Fibroblast of lung (primary cell): ENCODE results near the gene RNMT. TPM values are rescaled to one million over a fixed set of nuclear protein-coding genes. Genes with fewer than 3 reads are reported as not detected.

Experiments
- DNase-seq, 2 donors: peaks; one replicate each; pipeline versions ENCODE4 v3.0.0 to v3.0.0-alpha.2; 2010; ENCODE audit warnings: low read depth in 2 of 2
- H2AFZ ChIP-seq: 2 replicates; pipeline ENCODE4 v1.5.1; 2012; ENCODE audit warnings: low read length, control low read depth, inconsistent platforms
- H3K27ac ChIP-seq: 2 replicates; pipeline ENCODE4 v1.5.1; 2011; ENCODE audit warnings: low read length, control low read depth; ENCODE audit not compliant: insufficient read depth
- H3K27me3 ChIP-seq: 2 replicates; pipeline ENCODE4 v1.5.1; 2011; ENCODE audit warnings: mild to moderate bottlenecking, low read length; ENCODE audit not compliant: control insufficient read depth, insufficient read depth
- H3K36me3 ChIP-seq: 2 replicates; pipeline ENCODE4 v1.5.1; 2011; ENCODE audit warnings: low read length; ENCODE audit not compliant: control insufficient read depth, insufficient read depth
- H3K4me1 ChIP-seq: 2 replicates; pipeline ENCODE4 v1.5.1; 2011; ENCODE audit warnings: low read length; ENCODE audit not compliant: control insufficient read depth, insufficient read depth; ENCODE audit errors: extremely low read depth
- H3K4me2 ChIP-seq: 2 replicates; pipeline ENCODE4 v1.5.1; 2011; ENCODE audit warnings: low read length, control low read depth; ENCODE audit not compliant: insufficient read depth; ENCODE audit errors: extremely low read depth
- H3K4me3 ChIP-seq, 4 experiments: fragments of 200-600 bp in 1 of 4; sonication (generic) in 1 of 4; replicated peaks in 1 of 4; 2 replicates each; pipeline ENCODE4 v1.5.1; 2011 to 2016; ENCODE audit warnings: low read length in 4 of 4, low read depth in 3 of 4, mild to moderate bottlenecking in 3 of 4, control low read depth in 2 of 4, inconsistent platforms in 1 of 4, mixed read lengths in 1 of 4; ENCODE audit not compliant: insufficient read depth in 1 of 4; ENCODE audit errors: control extremely low read depth in 1 of 4
- H3K79me2 ChIP-seq: 2 replicates; pipeline ENCODE4 v1.5.1; 2012; ENCODE audit warnings: mild to moderate bottlenecking, low read length, inconsistent platforms; ENCODE audit not compliant: control insufficient read depth, insufficient read depth
- H3K9ac ChIP-seq: 2 replicates; pipeline ENCODE4 v1.5.1; 2011; ENCODE audit warnings: mild to moderate bottlenecking, low read length, control low read depth; ENCODE audit not compliant: insufficient read depth
- H3K9me3 ChIP-seq: 2 replicates; pipeline ENCODE4 v1.5.1; 2012; ENCODE audit warnings: low read depth, low read length; ENCODE audit not compliant: control insufficient read depth, insufficient read depth
- H4K20me1 ChIP-seq: 2 replicates; pipeline ENCODE4 v1.5.1; 2011; ENCODE audit warnings: low read length; ENCODE audit not compliant: control insufficient read depth, insufficient read depth; ENCODE audit errors: extremely low read depth
- CTCF ChIP-seq, 2 donors: IDR thresholded peaks in 1 of 2; conservative IDR thresholded peaks in 1 of 2; 1 replicate in 1 of 2; 2 replicates in 1 of 2; pipeline ENCODE4 v1.5.1; 2011 to 2012; ENCODE audit warnings: low read length in 2 of 2, control low read depth in 1 of 2, inconsistent platforms in 1 of 2, low read depth in 1 of 2, mild to moderate bottlenecking in 1 of 2
- EZH2 ChIP-seq: IDR thresholded peaks from 2 replicates; pipeline ENCODE4 v1.5.1; 2012; ENCODE audit warnings: low read length, control low read depth, mild to moderate bottlenecking; ENCODE audit errors: missing control alignments
- polyA plus RNA-seq, 2 donors: library from polyadenylated mRNA; depleted of rRNA in 1 of 2; stranded (reverse) in 1 of 2; unstranded in 1 of 2; fragments of >200 nt; gene quantifications; 2 replicates each; pipeline ENCODE4 v1.2.1, GENCODE V29; 2011 to 2012; ENCODE audit warnings: missing spikeins in 1 of 2
- total RNA-seq: library from RNA; depleted of rRNA; stranded (reverse); fragments of >200 nt; gene quantifications from 2 replicates; pipeline ENCODE4 v1.2.1, GENCODE V29; 2014

Gene RNMT
- total and polyA plus RNA-seq, 2 donors (not counting 1 experiment from before 2014, with no cell fraction given): 17.2 to 18.2 TPM

GRCh38 chr18:13726972-13727331 is 479 bp downstream of the RNMT start:
- Histone ChIP-seq H3K9ac (peak overlapping the region; percentile 95), H3K9me3 (no peaks in the 10 kb centered on the region), H3K36me3 (no peaks in the 10 kb centered on the region), H3K4me2 (peak overlapping the region; percentile 82), H2AFZ (peak overlapping the region; percentile 89), H3K27ac (peak overlapping the region; percentile 98), H3K27me3 (no peaks in the 10 kb centered on the region), H3K4me1 (no peaks in the 10 kb centered on the region), H3K79me2 (peaks cover 75% of the 10 kb centered on the region), H4K20me1 (no peaks in the 10 kb centered on the region), H3K4me3 (peak overlapping the region; percentile 90 to 98 (median 96))
- TF ChIP-seq CTCF (conservative IDR thresholded peaks at IDR 0.05 in 1 of 2, IDR thresholded peaks at IDR 0.05 in 1 of 2; ENCODE audit: low read depth in 1 of 2, low read length in 2 of 2) (no peak), EZH2 (no peak)
- DNase-seq: peak in 1 of 2 donors; percentile 61

- DNase-seq: no peak
- Histone ChIP-seq H3K36me3 (peaks cover 2% of the 10 kb centered on the region), H3K4me1 (no peaks in the 10 kb centered on the region), H3K4me2 (no peak overlapping the region), H3K9me3 (no peaks in the 10 kb centered on the region), H3K9ac (no peak overlapping the region), H3K4me3 (no peak overlapping the region), H2AFZ (no peak overlapping the region), H3K79me2 (peaks cover 46% of the 10 kb centered on the region), H3K27ac (no peak overlapping the region), H3K27me3 (no peaks in the 10 kb centered on the region), H4K20me1 (no peaks in the 10 kb centered on the region)
- no peak for TF ChIP-seq CTCF (conservative IDR thresholded peaks at IDR 0.05 in 1 of 2, IDR thresholded peaks at IDR 0.05 in 1 of 2; ENCODE audit: low read depth in 1 of 2, low read length in 2 of 2)
Measured at GRCh38 chr18:13730481-13730880, 4.0 kb downstream of the RNMT start.

GRCh38 chr18:13735681-13736080 is 9.2 kb downstream of the RNMT start:
- Histone ChIP-seq H3K4me3 (no peak overlapping the region), H4K20me1 (no peaks in the 10 kb centered on the region), H3K9me3 (no peaks in the 10 kb centered on the region), H3K79me2 (peaks cover 1% of the 10 kb centered on the region), H3K36me3 (peaks cover 4% of the 10 kb centered on the region), H3K9ac (no peak overlapping the region), H3K4me2 (no peak overlapping the region), H2AFZ (no peak overlapping the region), H3K27ac (no peak overlapping the region), H3K27me3 (no peaks in the 10 kb centered on the region), H3K4me1 (no peaks in the 10 kb centered on the region)
- no peak for TF ChIP-seq CTCF (conservative IDR thresholded peaks at IDR 0.05 in 1 of 2, IDR thresholded peaks at IDR 0.05 in 1 of 2; ENCODE audit: low read depth in 1 of 2, low read length in 2 of 2)
- no peak for TF ChIP-seq EZH2
- DNase-seq: no peak
